Fibroblast of skin of scalp (primary cell): ENCODE results near the gene HNF4A.

Experiments used
- DNase-seq: peaks from one replicate; pipeline ENCODE4 v3.0.0-alpha.2; 2013

The HNF4A gene

DNA sequence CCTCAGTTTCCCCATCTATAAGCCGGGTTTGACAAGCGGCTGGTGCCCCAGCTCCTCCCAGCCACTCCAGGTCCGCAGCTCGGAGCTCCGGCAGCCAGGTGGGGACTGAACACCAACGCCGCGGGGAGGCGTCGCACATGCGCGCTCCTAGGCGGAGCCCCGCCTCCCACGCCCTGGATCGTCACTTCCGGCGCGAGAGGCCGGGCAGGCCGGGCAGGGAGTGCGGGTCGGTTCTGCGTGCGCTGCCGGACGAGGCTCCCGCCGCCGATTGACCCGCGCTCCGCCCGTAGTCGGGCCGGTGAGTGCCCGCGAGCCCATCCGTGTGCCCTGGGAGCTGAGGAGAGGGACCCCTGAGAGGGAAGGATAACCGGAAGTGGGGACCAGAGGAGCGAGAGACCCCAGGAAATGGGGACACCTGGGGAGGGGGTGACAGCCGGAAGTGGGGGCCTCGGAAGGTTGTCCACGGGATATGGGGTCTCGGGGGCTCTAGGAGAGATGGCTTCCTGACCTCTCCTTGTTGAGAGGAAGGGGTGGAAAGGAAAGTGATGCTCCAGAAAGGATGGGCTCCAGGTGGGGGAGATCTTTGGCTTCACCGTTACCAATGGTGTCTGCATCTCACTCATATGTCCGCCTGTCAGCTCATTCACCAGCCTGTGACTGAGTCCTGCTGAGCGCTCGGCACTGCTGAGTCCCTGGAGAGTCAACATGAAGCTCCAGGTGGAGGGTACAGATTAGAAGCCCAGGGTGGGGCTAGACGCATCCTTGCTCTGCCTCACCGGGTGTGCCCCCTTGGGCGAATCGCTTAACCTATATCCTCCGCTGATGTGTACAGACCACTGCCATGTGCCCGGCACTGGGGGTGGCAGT, 120.4 kb downstream of the HNF4A start, which contains the start of gene TTPAL:
TTPAL (plus strand) TSS at position 181 of the 867 bp plus-strand sequence. CDS start 4,126 bp downstream, outside the sequence.
- peak; percentile 80 for DNase-seq

DNA sequence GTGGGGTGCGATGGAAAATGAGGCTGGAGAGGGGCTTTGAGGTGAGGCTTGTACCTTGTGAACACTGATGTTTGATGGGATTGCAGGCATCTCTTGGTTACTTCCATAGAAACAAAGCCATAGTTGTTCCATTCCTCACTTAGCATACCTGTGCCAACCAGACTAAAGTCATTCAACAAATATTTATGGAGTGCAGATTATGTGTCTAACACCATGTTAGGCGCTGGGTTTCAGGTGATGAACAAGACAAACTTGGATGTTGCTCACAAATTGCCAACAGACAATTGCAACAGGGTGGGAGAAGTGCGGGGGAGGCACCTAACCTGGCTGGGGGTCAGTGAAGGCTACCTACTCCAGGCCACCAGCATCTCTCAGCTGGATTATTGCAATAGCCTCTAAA, 121.7 kb downstream of the HNF4A start:
- no peak for DNase-seq

DNA sequence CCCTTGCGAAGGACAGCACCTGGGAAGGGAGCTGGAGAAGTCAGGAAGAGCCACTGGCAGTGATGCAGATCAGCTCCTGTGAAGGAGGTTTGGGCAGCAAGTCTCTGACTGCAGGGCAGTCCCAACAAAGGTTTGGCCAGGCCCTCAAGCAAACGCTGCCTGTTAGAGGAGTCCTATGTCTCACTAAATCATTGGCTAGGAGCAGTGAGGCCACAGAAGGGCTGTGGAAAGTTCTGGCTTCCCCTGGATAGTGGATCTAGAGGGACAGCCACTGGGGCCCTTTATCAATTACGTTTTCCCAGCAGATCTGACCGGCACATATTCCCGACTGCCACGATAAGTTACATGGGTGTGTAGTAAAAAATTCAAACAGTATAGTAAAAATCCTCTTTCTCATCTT, 122.7 kb downstream of the HNF4A start:
- no peak for DNase-seq

DNA sequence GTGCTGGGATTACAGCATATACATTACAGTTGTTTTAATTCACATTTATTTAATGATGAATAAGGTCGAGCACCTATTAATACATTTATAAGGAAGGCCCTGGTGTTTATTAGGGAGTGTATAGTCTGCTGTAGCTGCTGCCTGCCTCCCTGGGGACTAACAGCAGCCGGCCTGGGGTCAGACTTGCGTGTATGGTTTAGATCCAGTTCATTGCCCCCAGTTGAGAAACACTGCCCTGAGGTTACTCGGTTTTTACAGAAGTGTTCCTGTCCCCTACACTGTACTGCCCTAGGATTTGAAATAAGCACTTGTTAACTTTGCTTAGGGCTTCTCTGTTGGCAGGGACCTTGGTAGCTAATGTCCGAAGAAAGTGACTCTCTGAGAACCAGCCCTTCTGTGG, 124.1 kb downstream of the HNF4A start:
- no peak for DNase-seq

DNA sequence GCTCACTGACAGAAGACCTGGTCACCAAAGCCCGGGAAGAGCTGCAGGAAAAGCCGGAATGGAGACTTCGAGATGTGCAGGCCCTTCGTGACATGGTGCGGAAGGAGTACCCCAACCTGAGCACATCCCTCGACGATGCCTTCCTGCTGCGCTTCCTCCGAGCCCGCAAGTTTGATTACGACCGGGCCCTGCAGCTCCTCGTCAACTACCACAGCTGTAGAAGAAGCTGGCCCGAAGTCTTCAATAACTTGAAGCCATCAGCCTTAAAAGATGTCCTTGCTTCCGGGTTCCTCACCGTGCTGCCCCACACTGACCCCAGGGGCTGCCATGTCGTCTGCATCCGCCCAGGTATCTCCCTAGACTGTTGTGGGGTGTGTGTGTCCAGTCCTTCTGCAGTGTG, 124.6 kb downstream of the HNF4A start:
- no peak for DNase-seq

DNA sequence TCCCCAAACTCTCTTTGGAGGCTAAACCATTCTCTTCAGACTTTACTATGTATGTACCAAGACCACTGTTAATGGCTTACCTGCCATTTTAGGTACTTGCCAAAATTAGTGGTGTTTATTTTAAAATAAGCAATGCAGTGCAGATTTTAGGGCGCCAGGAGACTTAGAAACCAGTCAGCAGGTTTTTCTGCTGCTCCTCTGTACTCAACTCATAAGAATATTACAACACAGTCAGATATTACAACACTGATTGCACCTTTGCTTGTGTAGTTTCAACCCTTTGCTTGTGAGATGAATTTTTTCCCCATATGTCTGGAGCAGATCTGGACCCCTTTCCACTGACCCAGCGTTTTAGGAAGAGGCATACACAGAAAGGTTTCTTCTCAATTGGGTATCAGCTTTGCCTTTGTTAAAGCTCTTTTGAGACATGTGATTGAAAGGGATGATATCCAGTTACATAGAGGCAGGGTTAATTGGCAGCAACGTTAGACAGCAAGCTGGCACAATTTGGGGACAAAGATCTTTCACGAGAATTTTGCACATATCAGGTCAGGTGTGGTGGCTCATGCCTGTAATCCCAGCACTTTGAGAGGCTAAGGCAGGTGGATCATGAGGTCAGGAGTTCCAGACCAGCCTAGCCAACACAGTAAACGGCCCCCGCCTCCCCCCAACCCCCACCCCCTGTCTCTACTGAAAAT, 126.4 kb downstream of the HNF4A start:
- no peak for DNase-seq

DNA sequence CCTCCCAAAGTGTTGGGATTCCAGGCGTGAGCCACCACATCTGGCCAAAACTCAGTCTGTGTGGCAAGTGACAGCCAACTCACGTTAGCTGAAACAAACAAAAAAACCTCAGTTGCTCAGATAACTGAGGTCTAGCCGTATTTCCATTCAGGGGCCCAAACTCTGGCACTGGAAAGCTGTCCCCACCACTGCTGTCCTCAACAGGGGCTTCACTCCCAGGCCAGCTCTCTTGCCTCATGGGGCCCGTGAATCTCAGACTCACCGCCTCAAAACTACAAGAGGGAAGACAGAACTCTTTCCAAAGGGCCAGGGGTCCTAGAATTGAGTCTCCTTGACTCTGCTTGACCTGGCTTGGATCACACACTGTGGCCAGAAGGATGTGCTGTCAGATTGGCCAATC, 127.6 kb downstream of the HNF4A start:
- DNase-seq, result no peak
